HUES6 (cell line): ENCODE measurements around the gene UPK1A.
"Not testable (repeated sequence)": the region's sequence is repeated elsewhere in the genome, so short reads cannot be mapped to it uniquely, and the experiment has no call there.

Experiments
- H3K27ac ChIP-seq: 2 replicates; pipeline ENCODE4 v1.7.0; 2013; ENCODE audit warnings: low read depth, mild to moderate bottlenecking, low read length, inconsistent platforms
- H3K27me3 ChIP-seq: 2 replicates; pipeline ENCODE4 v1.6.1; 2013; ENCODE audit warnings: low read length; ENCODE audit not compliant: control insufficient read depth, insufficient read depth
- H3K36me3 ChIP-seq: 2 replicates; pipeline ENCODE4 v1.6.1; 2013; ENCODE audit warnings: low read length; ENCODE audit not compliant: control insufficient read depth, insufficient read depth
- H3K4me1 ChIP-seq: 2 replicates; pipeline ENCODE4 v1.6.1; 2013; ENCODE audit warnings: low read length; ENCODE audit not compliant: control insufficient read depth, insufficient read depth
- H3K4me3 ChIP-seq: 2 replicates; pipeline ENCODE4 v1.5.1; 2013; ENCODE audit warnings: low read depth, low read length
- H3K9ac ChIP-seq: one replicate; pipeline ENCODE4 v1.6.1; 2013; ENCODE audit warnings: mild to moderate bottlenecking, low read length
- H3K9me3 ChIP-seq: 2 replicates; pipeline ENCODE4 v1.6.1; 2013; ENCODE audit warnings: low read depth, low read length; ENCODE audit not compliant: control insufficient read depth, insufficient read depth

The UPK1A gene

GRCh38 chr19:35719402-35720162, 53.3 kb downstream of the UPK1A start:
- H3K27me3 ChIP-seq: peaks cover 6% of the 10 kb centered on the region; the same call in 1 of the 2 replicates
- no peaks in the 10 kb centered on the region for H3K9me3 ChIP-seq
- peak overlapping the region; percentile 77 for H3K4me3 ChIP-seq
- H3K4me1 ChIP-seq: peaks cover 23% of the 10 kb centered on the region
- no peak overlapping the region for H3K9ac ChIP-seq
- no peak overlapping the region for H3K27ac ChIP-seq
- peaks cover 48% of the 10 kb centered on the region for H3K36me3 ChIP-seq

DNA sequence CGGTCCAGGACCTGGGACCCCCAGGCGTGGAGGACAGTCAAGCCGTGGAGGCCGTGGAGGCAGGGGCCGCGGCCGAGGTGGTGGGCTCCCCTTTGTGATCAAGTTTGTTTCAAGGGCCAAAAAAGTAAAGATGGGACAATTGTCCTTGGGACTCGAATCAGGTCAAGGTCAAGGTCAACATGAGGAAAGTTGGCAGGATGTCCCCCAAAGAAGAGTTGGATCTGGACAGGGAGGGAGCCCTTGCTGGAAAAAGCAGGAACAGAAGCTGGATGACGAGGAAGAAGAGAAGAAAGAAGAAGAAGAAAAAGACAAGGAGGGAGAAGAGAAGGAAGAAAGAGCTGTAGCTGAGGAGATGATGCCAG, 53.8 kb downstream of the UPK1A start:
- H3K9ac ChIP-seq: no peak overlapping the region

GRCh38 chr19:35720648-35721047, 54.3 kb downstream of the UPK1A start:
- peaks cover 59% of the 10 kb centered on the region for H3K36me3 ChIP-seq
- no peak overlapping the region for H3K9ac ChIP-seq
- peaks cover under 1% of the 10 kb centered on the region; the same call in 1 of the 2 replicates for H3K27me3 ChIP-seq
- no peak overlapping the region for H3K27ac ChIP-seq
- H3K9me3 ChIP-seq: no peaks in the 10 kb centered on the region
- H3K4me1 ChIP-seq: peaks cover 12% of the 10 kb centered on the region
- no peak overlapping the region for H3K4me3 ChIP-seq

More for the DNA sequence above, 53.8 kb downstream of the UPK1A start:
- Histone ChIP-seq H3K27me3 (peaks cover 6% of the 10 kb centered on the region; the same call in 1 of the 2 replicates), H3K27ac (no peak overlapping the region), H3K4me3 (no peak overlapping the region), H3K36me3 (peaks cover 54% of the 10 kb centered on the region), H3K4me1 (peaks cover 17% of the 10 kb centered on the region), H3K9me3 (no peaks in the 10 kb centered on the region)

DNA sequence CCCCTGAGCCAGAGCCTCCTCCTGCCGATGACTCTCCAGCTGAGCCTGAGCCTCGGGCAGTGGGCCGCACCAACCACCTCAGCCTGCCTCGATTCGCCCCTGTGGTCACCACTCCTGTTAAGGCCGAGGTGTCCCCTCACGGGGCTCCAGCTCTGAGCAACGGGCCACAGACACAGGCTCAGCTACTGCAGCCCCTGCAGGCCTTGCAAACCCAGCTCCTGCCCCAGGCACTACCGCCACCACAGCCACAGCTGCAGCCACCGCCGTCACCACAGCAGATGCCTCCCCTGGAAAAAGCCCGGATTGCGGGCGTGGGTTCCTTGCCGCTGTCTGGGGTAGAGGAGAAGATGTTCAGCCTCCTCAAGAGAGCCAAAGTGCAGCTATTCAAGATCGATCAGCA, 55.1 kb downstream of the UPK1A start:
- Histone ChIP-seq H3K9me3 (no peaks in the 10 kb centered on the region), H3K4me3 (no peak overlapping the region), H3K9ac (no peak overlapping the region), H3K27me3 (no peaks in the 10 kb centered on the region), H3K4me1 (peaks cover 6% of the 10 kb centered on the region; the same call in 1 of the 2 replicates), H3K27ac (no peak overlapping the region), H3K36me3 (peaks cover 66% of the 10 kb centered on the region)

- Histone ChIP-seq H3K4me1 (peaks cover 6% of the 10 kb centered on the region; the same call in 1 of the 2 replicates), H3K4me3 (no peak overlapping the region), H3K9ac (no peak overlapping the region), H3K9me3 (no peaks in the 10 kb centered on the region), H3K36me3 (peaks cover 75% of the 10 kb centered on the region), H3K27me3 (no peaks in the 10 kb centered on the region), H3K27ac (no peak overlapping the region)
Observed at GRCh38 chr19:35722461-35722860, 56.1 kb downstream of the UPK1A start.

DNA sequence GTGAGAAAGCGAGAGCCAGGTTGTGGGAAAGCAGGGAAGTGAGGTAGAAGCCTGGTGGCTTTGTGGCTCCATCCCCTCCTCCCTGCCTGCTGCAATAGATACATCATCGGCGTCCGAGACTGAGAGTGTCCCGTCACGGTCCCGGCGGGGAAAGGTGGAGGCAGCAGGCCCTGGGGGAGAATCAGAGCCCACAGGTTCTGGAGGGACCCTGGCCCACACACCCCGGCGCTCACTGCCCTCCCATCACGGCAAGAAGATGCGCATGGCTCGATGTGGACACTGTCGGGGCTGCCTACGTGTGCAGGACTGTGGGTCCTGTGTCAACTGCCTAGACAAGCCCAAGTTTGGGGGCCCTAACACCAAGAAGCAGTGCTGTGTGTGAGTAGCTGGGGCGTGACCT, 56.6 kb downstream of the UPK1A start:
- Histone ChIP-seq H3K4me1 (peaks cover 6% of the 10 kb centered on the region; the same call in 1 of the 2 replicates), H3K4me3 (no peak overlapping the region), H3K9ac (no peak overlapping the region), H3K27ac (no peak overlapping the region), H3K9me3 (no peaks in the 10 kb centered on the region), H3K36me3 (peaks cover 79% of the 10 kb centered on the region), H3K27me3 (no peaks in the 10 kb centered on the region)

GRCh38 chr19:35723671-35724070, 57.4 kb downstream of the UPK1A start:
- H3K36me3 ChIP-seq: peaks cover 87% of the 10 kb centered on the region

DNA sequence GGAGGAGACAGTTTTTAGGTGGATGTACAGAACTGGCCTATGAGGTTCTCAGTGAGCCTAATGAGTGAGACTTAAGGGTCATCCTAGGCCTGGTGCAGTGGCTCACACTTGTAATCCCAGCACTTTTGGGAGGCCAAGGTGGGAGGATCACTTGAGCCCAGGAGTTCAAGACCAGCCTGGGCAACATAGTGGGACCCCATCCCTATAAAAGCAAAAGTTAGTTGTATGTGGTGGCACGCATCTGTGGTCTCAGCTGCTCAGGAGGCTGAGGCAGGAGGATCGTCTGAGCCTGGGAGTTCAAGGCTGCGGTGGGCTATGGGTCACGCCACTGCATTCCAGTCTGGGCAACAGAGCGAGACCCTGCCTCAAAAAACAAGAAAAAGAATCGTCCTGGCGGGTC, 57.8 kb downstream of the UPK1A start:
- not testable (repeated sequence) for H3K27me3 ChIP-seq, H3K27ac ChIP-seq, H3K4me3 ChIP-seq, H3K9ac ChIP-seq, H3K4me1 ChIP-seq, H3K9me3 ChIP-seq
- peaks cover 91% of the 10 kb centered on the region for H3K36me3 ChIP-seq

More at GRCh38 chr19:35723671-35724070, 57.4 kb downstream of the UPK1A start:
- Histone ChIP-seq H3K4me1 (peaks cover 6% of the 10 kb centered on the region; the same call in 1 of the 2 replicates), H3K27me3 (no peaks in the 10 kb centered on the region), H3K9ac (no peak overlapping the region), H3K27ac (no peak overlapping the region), H3K9me3 (no peaks in the 10 kb centered on the region), H3K4me3 (no peak overlapping the region)

GRCh38 chr19:35724560-35724959, 58.2 kb downstream of the UPK1A start:
- Histone ChIP-seq H3K27ac (no peak overlapping the region), H3K4me1 (no peaks in the 10 kb centered on the region), H3K9me3 (no peaks in the 10 kb centered on the region), H3K4me3 (no peak overlapping the region), H3K9ac (no peak overlapping the region), H3K36me3 (peaks cover 93% of the 10 kb centered on the region), H3K27me3 (no peaks in the 10 kb centered on the region)

DNA sequence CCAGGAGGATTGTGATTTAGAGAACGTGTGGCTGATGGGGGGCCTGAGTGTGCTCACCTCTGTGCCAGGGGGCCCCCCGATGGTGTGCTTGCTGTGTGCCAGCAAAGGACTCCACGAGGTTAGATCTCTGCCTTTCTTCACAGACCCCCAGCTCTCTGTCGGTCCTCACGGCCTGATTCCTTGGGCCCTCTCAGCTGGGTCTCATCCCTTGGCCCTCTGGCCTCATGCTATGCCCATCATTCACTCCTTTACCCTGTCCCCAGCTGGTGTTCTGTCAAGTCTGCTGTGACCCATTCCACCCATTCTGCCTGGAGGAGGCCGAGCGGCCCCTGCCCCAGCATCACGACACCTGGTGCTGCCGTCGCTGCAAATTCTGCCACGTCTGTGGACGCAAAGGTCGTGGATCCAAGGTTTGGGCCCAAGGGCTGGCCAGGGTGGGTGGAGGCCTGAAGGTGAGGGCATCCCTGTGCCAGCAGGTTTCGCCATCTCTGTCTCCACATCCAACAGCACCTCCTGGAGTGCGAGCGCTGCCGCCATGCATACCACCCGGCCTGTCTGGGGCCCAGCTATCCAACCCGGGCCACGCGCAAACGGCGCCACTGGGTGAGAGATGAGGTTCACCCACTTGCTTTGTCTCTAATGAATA, 59.0 kb downstream of the UPK1A start:
- Histone ChIP-seq H3K36me3 (peaks cover 94% of the 10 kb centered on the region), H3K4me3 (no peak overlapping the region), H3K9me3 (no peaks in the 10 kb centered on the region), H3K27me3 (no peaks in the 10 kb centered on the region), H3K9ac (no peak overlapping the region), H3K27ac (no peak overlapping the region), H3K4me1 (no peaks in the 10 kb centered on the region)
